ENCODE measurements around the gene TBX15. TPM values are rescaled to one million over a fixed set of nuclear protein-coding genes. Genes with fewer than 3 reads are reported as not detected.

Gene TBX15
- total and polyA plus RNA-seq, 10 donors, result 0.06 to 0.32 (median 0.11) TPM; not detected in 4

DNA sequence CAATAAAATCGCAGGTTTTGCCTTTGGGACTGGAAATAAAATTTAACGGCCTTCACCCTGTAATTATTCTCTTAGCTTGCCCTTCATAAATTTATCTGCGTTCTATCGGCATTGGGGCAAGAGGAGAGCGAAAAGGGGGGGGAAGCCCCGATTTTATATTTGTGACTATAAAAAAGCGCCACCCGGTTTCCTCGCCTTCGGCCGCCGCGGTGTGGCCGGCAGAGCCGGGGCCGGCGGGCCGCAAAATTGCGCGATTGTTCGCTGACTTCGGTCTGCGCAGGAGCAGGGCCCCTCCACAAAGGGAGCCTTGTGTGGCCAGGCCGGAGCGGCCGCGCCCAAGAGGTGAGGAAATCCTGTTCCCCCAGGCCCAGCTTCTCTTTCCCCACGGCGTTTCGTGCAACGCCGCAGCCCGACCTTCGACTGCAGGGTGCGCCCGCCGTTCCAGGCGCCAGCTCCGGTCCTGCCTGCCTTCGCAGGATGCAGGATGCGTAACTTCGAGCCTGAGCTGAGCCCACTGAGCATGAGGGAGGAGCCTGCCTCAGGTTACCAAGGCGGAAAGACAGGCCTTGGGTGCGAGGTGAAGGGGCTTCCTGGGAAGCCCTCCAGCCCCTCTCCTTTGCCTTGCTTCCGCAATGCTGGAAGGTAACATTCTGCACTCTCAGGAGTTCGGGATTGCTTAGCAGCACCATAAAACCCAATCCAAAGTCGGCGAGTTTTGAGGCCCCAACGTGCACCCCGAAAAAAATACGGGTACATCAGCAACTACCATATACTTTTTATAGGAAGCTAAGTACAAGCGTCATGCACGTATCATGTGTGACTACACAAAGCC lies 4.9 kb upstream of the TBX15 start:
- TF ChIP-seq POLR2AphosphoS5 (IDR thresholded peaks at IDR 0.05) (peak in 2 of 3 donors; percentile 27 to 47), POLR2A (IDR thresholded peaks at IDR 0.05) (no peak)
- H3K36me3 ChIP-seq, result no peaks in the 10 kb centered on the region
- H3K4me1 ChIP-seq, result peaks cover 0 to 31% (median 8%) of the 10 kb centered on the region in 6 donors
- intact Hi-C loops (cut with DNase I; ENCODE audit: low total_unique reads), result no loop called here
- DNase-seq, result no peak
- 6 to 17% (median 8%) methylated on average over 48 to 53 of the region's 53 CpGs for WGBS, 5 donors
- no peak overlapping the region for H3K4me3 ChIP-seq
- no peak overlapping the region for H3K27ac ChIP-seq
- peaks cover 0 to 100% (median 98%) of the 10 kb centered on the region in 7 donors for H3K27me3 ChIP-seq (replicated peaks in 1 of 7)
- peaks cover 0 to 6% (median 0%) of the 10 kb centered on the region in 8 donors for H3K9me3 ChIP-seq

DNA sequence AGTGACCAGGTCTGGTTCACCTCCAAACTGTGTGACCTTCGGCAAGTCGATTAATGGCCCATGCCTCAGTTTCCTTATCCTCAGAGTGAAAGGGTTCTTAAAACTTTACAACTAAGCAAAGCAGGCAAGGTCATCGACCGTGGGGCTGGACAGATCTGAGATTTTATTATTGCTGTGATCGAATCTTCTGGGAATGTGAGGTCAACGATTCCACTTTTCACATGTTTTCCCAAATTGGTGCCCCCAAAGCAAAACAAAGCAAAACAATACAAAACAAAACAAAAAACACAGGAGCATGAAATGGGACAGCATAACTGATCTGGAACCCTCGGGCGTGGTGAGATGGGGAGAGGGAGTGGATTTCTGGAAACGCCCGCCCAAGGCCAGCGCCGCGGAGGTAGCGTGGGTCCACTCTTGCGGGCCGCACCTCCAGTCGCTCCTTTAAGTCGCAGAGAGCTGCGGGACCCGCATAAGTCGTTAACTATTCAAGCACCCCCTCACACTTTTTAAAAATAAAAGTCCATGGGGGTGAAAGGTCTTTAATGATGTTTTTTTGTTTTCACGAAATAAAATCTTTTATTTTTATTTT lies 4.2 kb upstream of the TBX15 start:
- Histone ChIP-seq H3K4me1 (peaks cover 0 to 38% (median 15%) of the 10 kb centered on the region in 6 donors), H3K36me3 (no peaks in the 10 kb centered on the region), H3K4me3 (no peak overlapping the region), H3K27ac (no peak overlapping the region), H3K9me3 (peaks cover 0 to 6% (median 0%) of the 10 kb centered on the region in 8 donors), H3K27me3 (replicated peaks in 1 of 7) (peaks cover 0 to 100% (median 98%) of the 10 kb centered on the region in 7 donors)
- intact Hi-C loops (cut with DNase I; ENCODE audit: low total_unique reads), result no loop called here
- DNase-seq, result no peak
- no peak for TF ChIP-seq POLR2A (IDR thresholded peaks at IDR 0.05)
- no peak for TF ChIP-seq POLR2AphosphoS5 (IDR thresholded peaks at IDR 0.05)
- TF ChIP-seq, protein P1, sequence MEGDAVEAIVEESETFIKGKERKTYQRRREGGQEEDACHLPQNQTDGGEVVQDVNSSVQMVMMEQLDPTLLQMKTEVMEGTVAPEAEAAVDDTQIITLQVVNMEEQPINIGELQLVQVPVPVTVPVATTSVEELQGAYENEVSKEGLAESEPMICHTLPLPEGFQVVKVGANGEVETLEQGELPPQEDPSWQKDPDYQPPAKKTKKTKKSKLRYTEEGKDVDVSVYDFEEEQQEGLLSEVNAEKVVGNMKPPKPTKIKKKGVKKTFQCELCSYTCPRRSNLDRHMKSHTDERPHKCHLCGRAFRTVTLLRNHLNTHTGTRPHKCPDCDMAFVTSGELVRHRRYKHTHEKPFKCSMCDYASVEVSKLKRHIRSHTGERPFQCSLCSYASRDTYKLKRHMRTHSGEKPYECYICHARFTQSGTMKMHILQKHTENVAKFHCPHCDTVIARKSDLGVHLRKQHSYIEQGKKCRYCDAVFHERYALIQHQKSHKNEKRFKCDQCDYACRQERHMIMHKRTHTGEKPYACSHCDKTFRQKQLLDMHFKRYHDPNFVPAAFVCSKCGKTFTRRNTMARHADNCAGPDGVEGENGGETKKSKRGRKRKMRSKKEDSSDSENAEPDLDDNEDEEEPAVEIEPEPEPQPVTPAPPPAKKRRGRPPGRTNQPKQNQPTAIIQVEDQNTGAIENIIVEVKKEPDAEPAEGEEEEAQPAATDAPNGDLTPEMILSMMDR (IDR thresholded peaks at IDR 0.05 in 8 of 11, conservative IDR thresholded peaks at IDR 0.05 in 3 of 11), result no peak
- WGBS, 5 donors, result 12 to 18% (median 13%) methylated on average over 22 of the region's 22 CpGs

DNA sequence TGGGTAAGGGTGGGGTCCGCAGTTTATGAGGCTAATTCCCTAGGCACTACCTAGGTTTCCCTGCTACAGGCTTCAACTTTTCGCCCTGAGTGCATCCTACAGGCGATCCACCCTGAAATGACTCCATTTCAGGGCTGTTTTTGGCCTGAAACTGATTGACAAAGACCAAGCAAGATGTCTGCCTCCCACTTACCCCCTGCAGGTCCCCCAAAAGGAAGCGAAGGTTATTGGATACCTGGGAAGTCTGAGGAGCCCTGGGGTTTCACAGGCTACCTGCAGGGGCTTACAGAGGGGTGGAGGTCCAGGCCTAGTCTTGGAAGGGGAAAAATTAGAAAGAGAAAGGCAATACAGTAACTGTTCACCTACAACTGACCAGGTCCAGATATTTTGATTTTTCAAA lies 3.3 kb upstream of the TBX15 start:
- TF ChIP-seq, protein P1 (IDR thresholded peaks at IDR 0.05 in 8 of 11, conservative IDR thresholded peaks at IDR 0.05 in 3 of 11), result no peak
- no peak for TF ChIP-seq POLR2A (IDR thresholded peaks at IDR 0.05)
- TF ChIP-seq POLR2AphosphoS5 (IDR thresholded peaks at IDR 0.05), result no peak
- H3K36me3 ChIP-seq, result no peaks in the 10 kb centered on the region
- H3K27me3 ChIP-seq (replicated peaks in 1 of 7), result peaks cover 0 to 100% (median 100%) of the 10 kb centered on the region in 7 donors
- H3K4me3 ChIP-seq, result no peak overlapping the region
- intact Hi-C loops (cut with DNase I; ENCODE audit: low total_unique reads), result no loop called here
- WGBS, 5 donors, result 18 to 47% (median 19%) methylated on average over 4 of the region's 4 CpGs
- H3K27ac ChIP-seq, result no peak overlapping the region
- DNase-seq, result no peak
- H3K9me3 ChIP-seq, result peaks cover 0 to 10% (median 0%) of the 10 kb centered on the region in 8 donors
- peaks cover 0 to 47% (median 19%) of the 10 kb centered on the region in 6 donors for H3K4me1 ChIP-seq

DNA sequence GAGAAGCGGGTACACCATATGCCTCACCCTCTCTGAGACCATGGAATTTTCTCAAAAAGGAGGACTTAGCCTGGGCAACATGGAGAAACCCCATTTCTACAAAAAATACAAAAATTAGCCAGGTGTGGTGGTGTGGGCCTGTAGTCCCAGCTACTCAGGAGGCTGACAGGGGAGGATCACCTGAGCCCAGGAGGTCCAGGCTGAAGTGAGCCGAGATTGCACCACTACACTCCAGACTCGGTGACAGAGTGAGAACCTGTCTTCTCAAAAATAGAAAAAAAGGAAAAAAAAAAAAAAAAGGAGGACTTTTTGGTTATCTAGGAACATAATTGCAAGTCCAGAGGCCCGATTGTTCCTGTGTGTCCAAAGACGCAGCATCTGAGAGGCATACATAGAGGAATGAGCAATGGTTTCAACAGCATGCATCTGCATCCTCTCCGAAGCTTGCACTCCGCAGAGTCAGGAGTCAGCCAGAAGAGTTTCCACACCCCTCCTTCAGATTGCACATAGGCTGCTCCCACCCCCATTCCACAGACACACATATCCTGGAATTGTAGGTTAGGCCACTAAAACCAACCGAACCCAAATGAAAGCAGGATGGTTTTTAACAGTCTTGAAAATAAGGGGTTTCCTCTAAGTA lies 2.5 kb upstream of the TBX15 start:
- Histone ChIP-seq H3K27me3 (replicated peaks in 1 of 7) (peaks cover 0 to 100% (median 100%) of the 10 kb centered on the region in 7 donors), H3K4me1 (peaks cover 0 to 55% (median 21%) of the 10 kb centered on the region in 6 donors), H3K27ac (no peak overlapping the region), H3K4me3 (no peak overlapping the region), H3K9me3 (peaks cover 0 to 18% (median 0%) of the 10 kb centered on the region in 8 donors), H3K36me3 (no peaks in the 10 kb centered on the region)
- 30 to 38% (median 32%) methylated on average over 8 of the region's 8 CpGs for WGBS, 5 donors
- intact Hi-C loops (cut with DNase I; ENCODE audit: low total_unique reads), result no loop called here
- DNase-seq, result no peak
- TF ChIP-seq, protein P1 (IDR thresholded peaks at IDR 0.05 in 8 of 11, conservative IDR thresholded peaks at IDR 0.05 in 3 of 11), result no peak
- TF ChIP-seq POLR2A (IDR thresholded peaks at IDR 0.05) (no peak), POLR2AphosphoS5 (IDR thresholded peaks at IDR 0.05) (no peak)

Data from spleen (tissue), 11 donors.